NCI-H2196 treated with DMSO at 0.1 percent for 48 hours (cell line): Measurements from ENCODE around the gene GRIN2A.

ENCODE experiments used
- DNase-seq: peaks from one replicate; lab custom pipeline; 2025; ENCODE audit not compliant: unreplicated experiment; lab: John Stamatoyannopoulos, UW

GRIN2A gene

DNA sequence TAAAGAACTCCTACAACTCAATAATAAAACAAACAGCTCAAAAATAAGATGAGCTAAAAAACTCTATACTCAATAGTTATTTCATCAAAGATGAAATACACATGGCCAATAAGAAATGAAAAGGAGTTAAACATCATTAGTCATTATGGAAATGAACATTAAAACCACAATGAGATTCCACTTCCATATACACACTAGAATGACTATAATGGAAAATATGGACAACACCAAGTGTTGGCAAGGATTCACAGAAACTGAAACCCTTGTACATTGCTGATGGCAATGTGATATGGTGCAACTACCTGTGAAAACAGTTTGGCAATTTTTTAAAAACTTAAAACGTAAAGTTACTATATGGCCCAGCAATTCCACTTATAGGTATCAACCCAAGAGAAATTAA lies 91.4 kb downstream of the GRIN2A start:
- DNase-seq, result no peak

DNA sequence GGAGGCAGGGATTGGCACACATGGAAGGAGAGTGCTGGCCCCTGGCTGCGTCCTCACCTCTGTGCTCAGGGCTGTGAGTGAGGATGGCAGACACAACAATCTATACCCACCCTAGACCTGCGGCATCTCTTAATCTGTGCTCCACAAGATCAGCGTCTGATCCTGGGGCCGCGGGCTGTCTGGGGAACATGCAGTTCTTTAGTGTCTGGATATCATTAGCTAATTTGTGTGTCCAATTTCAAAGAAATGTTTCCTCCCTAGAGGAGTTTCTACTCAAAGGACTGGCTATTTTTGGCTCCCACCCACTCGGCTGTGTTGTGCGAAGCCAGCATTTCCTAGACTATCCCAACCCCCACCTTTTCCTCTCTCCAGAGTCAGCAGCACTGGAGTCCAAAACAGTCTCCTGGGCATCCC lies 93.8 kb downstream of the GRIN2A start:
- no peak for DNase-seq

DNA sequence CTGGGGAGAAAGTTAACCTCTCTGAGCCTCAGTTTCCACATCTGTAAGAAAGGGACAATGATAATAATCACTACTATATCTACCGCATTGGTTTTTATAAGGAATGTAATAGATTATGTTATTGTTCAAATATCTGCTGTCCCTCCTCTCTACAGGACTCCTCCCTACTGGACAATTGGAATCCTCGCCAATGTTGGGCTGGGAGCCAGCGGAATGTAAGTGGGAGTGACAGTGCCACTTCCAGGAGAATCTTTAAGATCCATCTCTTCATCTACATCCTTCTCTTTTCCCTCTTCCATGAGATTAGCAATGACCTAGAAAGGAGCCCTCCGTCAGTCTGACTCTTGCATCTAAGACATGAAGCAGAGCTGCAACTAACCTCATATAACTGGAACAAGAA lies 95.1 kb downstream of the GRIN2A start:
- no peak for DNase-seq

DNA sequence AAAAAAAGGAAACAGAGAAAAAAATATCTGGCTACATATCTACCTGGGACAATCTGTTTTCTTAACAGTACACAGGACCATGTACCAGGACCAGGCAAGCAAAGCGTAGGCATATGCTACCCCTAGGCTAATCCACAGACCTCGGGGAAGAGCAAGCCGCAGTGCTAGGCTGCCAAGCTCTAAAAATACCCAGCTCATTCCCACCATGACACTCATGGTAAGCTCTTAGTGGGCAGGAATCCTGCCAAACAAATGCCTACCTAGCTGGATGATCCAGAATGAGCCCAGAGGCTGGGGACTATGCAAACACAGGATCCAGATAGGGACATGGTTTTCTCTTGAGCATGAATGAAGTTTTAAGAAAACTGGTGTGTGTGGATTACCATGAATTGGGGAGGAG lies 95.6 kb downstream of the GRIN2A start:
- DNase-seq, result no peak

DNA sequence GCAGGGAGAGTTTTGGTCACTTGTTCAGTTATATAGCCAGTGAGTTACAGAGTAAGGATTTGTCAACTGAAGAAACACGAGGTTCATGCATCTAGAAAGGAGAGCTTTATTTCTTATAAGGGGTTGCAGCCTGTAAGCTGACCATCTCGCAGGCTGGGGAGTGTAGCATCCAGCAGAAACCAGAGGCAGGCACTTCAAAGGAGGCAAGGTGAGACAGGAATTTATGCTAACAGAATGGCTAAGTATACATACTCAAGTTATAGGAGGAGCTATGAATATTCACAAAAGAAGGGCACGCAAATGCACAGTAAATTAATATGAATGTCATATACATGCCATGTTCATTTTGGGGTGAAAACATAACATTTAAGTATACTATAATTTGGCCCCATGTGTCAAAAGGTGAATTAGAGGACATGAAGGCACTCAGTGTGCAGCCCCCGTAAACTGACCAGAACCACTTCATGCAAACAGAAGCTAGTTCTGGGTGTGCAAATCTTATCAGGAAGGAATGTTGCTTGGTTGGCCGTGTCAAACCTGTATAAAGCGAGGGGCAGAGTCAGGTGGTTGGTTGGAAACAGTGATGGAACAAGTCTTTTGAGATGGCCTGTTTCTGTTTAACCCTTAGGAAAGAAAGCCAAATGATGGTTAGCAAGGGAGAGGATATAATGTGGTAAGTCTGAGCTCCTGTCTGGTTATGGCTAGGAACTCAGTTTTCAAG lies 97.0 kb downstream of the GRIN2A start:
- DNase-seq, result no peak

DNA sequence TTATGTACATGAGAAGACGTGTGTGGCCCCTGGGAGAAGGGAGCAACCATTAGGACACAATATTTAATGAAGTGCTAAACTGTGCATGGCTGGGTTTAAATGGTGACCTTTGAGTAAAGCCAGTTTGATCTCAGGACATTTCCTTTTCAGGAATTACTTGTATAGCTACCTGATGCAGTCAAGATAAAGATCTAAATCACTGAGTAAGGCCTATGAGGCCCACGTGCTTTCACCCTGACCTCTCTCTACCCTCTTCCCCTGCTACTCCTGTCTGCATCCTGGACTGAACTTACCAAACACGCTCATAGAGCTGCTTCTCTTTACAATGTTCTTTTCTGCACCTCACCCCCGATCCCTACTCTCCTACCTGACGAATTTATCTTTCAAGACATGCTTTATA lies 98.9 kb downstream of the GRIN2A start:
- DNase-seq, result no peak

DNA sequence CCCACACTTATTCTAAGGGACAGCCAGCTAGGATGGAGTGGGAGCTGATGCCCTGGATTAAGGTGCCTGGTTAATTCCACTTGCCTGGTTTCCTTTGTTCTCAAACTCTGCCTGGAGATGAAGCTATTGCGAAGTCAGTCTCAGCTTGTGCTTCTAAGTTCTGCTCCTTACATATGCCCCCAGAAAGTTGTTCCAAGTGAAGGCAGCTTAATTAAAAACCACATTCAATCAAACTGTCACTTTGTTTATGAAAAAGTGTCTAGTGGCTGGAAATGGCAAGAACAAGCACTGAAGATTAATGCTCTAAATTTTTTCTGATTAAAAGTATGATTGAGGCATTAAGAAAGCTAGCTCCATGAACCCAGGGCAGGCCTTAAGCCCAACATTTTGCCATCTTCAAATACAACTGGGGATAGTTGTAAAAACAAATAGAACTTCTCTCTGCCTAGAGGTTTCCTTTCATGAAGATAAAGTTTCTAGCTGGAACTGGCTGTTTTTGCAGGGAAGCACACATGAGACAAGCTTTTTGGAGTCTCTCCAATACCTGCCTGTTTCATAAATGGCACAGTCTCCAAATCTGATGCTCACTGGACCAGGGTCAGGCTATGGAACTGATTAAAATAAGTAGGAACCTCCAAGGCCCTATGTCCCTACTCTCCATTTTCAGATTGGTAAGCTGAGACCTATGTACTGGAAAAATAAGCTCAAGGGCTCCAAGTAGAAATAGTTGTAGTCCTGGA lies 100.9 kb downstream of the GRIN2A start:
- DNase-seq, result no peak

DNA sequence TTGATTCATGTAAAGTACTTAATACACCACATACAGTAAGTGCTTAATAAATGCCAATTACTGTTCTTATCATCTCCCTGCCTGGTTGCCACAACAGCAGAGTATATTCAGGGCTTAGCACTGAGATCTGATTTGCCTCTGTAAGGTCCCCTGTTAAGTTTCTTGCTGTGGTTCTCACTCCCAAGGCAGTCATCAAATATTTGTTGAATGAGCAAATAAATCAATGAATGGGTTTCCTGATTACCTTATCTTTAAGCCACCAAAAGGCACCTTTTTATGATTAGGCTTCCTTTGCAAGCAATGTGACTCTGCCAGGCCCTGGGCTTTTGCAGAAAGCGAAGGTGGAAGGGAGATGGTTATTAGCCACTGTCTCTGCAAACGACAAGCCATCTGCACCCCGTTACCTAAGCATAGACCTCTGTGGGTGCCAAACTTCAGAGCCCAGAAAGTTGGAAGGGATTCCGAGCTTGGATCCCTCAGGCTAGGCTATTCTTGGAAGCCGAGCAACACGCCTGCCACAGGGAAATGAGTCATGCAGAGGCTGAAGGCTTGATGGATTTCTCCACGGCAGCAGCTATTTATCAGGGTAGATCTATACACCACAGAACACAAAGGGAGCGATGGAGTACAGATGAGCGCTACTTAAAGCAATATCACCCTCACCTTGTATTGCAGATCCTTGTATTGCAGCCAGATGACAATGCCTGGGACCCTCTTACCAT lies 102.0 kb downstream of the GRIN2A start:
- DNase-seq, result no peak

DNA sequence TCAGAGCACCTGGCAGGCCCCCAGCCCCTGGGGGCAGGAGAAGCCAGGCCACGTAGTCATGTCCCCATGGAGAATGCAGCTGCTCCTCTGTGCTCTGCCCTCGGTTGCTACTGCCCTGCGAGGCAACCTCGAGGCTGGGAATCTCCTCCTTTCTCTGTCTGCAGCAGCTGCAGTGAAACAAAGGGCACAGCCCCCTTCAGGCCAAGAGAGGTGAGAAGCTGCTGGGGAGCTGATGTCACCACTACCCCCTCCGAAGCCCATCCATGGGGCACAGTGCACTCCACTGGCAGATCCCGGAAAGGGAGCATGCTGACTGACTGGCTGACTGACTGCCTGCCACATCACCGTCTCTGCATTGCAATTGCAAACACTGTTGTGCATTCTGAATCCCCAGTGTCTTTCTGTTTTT lies 103.7 kb downstream of the GRIN2A start:
- DNase-seq, result no peak

DNA sequence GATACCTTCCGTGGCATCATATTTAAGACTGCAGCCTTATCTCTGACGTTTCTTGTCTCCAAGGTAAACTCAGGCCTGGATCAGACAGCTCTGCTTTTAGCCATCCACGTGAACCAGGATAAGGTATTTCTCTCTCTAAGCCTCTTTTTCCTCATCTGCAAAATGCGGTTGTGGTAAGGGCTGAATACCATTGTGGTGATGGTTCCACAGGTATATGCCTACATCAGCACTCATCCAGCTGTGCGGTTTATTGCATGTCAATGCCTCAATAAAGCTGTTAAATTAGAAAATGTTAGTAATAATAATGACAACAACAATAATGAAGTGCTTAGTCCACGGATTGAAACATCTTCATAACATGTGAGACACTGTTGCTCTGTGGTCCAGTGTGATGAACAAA lies 104.4 kb downstream of the GRIN2A start:
- DNase-seq, result no peak

DNA sequence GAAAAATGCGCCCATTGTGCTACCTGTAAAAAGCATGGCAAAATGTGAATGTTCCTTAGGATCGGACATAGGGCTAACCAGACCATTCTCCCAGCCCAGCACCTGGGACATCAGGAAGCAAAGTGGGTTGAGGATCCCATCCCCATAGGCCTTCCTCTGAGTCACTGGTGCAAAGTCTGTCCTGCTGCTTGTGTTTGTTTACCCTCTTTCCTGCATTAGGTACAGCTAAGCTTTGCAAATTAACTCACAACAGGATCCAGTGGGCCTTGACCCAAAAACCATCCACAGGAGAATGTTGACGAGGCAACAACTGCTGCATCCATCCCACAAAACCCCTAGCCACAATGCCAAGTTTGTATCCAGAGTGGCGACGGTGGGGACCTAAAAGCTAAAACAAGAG lies 106.2 kb downstream of the GRIN2A start:
- no peak for DNase-seq

DNA sequence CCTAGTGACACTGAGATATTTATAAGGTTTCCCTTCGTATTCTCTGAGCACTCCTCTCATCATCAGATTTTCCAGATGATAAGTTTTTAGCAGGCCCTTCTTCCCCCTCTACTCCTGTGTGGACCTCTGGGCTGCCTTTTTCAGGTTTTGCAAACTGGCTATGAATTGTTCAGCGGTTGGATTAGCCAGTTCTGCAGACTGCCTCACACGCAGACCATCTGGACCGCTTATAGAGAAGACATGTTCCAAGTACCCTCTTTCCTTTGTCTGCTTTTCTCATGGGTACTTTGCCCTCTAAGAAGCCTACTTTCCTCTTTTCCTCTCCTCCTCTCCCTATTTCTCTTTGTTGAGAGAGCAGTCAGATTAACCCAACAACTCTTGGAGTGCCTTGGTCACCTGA lies 111.6 kb downstream of the GRIN2A start:
- no peak for DNase-seq

DNA sequence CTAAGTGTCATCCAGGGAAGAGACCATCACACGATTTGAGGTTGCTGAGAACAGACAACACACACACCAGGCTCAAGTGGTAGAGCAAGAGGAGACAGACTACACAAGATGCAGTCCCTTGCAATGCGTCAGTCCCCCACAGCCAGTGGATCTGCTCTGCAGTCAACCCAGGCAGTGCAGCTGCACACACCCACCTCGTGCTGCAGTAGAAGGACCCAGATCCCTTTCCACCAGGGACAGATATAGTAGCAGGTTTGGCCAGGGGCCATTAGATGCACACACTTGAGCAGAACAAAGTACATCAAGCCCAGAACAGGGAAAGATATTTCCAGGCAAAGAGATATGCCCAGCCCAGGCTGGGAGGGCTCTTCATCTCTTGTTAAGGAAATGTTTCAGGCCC lies 112.9 kb downstream of the GRIN2A start:
- DNase-seq, result no peak

DNA sequence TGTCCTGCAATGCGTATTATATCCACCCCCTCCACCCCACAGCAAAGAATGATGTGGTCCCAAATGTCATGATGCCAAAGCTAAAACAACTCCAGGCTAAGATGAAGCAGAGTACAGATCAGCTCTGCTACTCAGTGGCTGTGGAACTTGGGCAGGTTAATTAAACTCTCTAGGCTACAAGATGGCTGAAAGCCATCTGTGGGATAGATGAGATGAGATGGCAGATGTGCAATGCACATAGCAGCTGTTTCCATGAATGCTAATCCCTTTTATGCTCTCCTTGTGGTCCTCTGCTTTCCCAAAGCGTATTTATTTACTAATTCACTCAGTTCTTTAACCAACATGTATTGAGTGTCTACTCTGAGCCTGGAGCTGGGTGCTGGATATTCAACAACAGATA lies 114.4 kb downstream of the GRIN2A start:
- DNase-seq, result no peak

DNA sequence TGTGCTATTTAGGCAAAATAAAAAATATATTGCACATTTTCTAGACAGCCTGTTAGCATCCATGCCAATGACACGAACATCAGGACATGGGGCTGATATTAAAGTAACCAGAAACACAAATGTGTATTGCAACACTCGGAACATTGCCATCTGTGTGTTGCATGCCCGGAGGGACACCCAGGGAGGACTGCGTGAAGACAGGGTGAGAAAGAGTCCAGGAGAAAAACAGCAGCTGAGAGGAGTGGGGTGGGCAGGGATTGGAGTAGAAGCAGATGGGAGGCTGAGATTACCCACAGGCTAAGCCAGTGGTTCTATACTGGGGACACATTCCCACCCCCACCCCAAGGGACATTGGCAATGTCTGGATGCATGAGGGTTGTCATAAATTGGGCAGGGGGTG lies 114.8 kb downstream of the GRIN2A start:
- DNase-seq, result no peak

DNA sequence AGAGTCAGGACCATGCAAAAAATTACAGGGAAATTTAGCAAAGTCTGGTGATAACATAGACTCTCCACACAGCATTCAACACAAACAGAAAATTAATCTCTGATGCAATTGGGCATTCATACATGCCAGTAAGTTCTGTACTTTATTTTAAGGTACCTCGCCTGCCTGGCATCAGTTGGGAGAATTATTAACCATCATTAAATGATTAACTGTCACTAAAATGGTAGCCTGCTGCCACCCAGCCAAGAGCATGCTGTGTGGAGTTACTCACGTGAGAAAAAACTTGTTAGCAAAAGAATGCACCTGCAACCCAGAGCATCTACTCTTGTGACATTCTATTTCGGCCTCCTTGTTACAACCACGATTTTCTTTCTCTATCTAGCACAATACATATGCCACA lies 117.2 kb downstream of the GRIN2A start:
- DNase-seq, result no peak

DNA sequence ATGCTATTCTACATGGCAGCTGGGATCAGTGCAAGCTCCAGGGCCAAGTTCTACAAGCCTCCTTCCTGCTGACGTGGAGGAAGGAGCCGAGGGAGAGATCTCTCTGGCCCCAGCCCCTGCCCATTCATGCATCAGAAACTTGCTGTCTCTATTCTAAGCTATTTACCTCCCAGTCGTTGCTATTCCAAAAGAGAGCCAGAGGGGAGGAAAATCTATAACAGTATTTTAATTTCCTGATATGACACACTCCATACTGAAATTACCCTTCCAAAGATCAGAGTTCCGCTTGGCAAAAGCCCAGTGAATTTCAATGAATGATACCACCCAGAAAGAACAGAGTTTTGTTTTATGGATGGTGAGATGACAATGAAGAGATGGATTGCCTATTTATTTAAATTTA lies 133.4 kb downstream of the GRIN2A start:
- no peak for DNase-seq

DNA sequence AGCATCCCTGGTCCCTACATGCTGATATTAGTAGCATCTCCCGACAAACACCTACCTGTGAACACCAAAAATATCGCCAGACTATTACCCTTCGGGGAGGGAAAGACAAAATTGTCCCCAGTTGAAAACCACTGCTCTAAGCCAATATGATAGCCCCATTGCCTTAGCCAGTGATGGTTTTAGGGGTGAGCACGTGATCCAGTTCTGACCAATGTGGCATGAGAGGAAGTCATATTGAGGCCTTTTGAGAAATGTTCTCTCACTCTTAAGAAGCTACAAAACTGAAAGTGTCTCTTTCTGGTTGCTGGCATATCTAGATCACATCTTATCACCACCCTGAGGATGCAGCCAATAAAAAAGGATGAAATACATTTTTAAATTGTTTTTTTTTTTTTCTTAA lies 136.3 kb downstream of the GRIN2A start:
- no peak for DNase-seq

DNA sequence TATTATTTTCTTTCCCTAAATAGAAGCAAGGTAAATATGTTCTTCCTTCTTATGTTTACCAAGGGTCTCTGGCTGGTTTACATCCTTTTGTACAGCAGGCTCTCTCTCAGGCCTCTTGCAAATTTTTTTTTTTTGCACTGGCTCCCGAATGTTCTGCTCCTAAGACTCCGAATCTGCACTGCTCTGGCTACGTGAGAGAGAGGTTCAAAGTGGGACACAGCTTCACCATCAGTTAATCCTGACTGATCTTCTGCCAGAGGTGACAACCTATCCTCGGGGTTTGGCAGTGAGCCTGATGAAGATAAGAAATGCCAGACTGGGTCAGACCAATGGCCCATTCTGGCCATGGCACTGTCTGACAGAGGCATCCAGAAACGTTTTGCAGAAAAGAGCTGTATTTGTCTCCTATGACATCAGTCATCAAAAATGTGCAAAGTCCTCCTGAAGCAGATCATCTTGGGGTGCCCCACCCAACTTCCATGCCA lies 136.9 kb downstream of the GRIN2A start:
- no peak for DNase-seq

DNA sequence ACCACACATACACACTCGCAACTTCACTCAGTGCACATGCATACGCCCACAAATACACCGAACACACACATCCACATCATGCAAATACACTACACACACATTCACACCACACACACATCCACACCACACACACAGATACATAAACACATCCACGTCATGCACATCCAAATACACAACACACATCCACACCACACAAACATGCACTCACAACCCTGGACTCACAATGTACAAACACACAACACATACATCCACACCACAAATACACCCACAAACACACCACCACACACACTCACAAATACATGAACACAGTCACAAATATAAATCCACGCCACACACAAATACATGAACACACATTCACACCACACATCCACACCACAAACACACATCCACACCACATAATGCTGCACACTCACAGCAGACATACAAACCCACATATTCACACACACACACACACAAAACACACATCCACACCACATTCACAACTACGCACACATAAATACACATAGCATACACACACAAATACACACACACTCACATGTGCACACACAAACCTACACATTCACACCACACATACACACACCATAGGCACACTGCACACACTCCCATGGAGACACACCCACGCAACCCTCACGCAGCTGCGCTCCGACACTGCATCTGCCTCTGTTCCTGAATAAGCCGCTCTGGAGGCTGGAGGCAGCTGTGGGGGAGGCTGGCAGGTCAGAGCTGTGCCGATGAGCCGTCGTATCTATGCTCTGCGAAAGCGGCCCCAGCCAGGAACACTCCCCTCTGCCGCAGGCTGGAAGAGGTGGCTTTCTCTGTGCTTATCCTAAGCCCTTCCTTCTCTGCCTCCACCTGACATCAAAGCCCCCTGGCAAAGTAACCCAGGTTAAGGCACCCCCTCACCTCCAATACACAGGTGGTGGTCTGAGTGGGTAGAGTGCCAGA lies 141.8 kb downstream of the GRIN2A start:
- DNase-seq, result no peak
